K562 (cell line): ENCODE results near the gene ACAP2. TPM values are rescaled to one million over a fixed set of nuclear protein-coding genes. Genes with fewer than 3 reads are reported as not detected.

Source experiments
- ARID4B ChIP-seq: sonication (generic); formaldehyde crosslinking; IDR thresholded peaks from 2 replicates; pipeline ENCODE4 v1.8.0; 2022; ENCODE audit warnings: mild to moderate bottlenecking, missing genetic modification reagents
- CREM ChIP-seq: IDR thresholded peaks from 2 replicates; pipeline ENCODE4 v1.6.1; 2014; ENCODE audit warnings: antibody characterized with exemption, low read depth
- GATAD2B ChIP-seq: fragments of 450-650 bp; IDR thresholded peaks from 2 replicates; pipeline ENCODE4 v1.6.1; 2017; ENCODE audit warnings: mild to moderate bottlenecking, borderline replicate concordance
- HMBOX1 ChIP-seq: sonication (generic); IDR thresholded peaks from 2 replicates; pipeline ENCODE4 v1.6.1; 2016
- HMGXB4 ChIP-seq: sonication (generic); formaldehyde crosslinking; IDR thresholded peaks from 2 replicates; pipeline ENCODE4 v1.8.1; 2023; ENCODE audit warnings: mild to moderate bottlenecking, missing genetic modification reagents
- KDM5B ChIP-seq: fragments of 200-600 bp; sonication (generic); IDR thresholded peaks from 2 replicates; pipeline ENCODE4 v1.6.1; 2012; ENCODE audit warnings: low read depth, mild to moderate bottlenecking, moderate library complexity, low read length, control low read depth, inconsistent platforms; ENCODE audit not compliant: insufficient replicate concordance
- MAZ ChIP-seq, 2 experiments: fragments of 450-650 bp in 1 of 2; sonication (generic) in 1 of 2; formaldehyde crosslinking; IDR thresholded peaks in 1 of 2; conservative IDR thresholded peaks in 1 of 2; 2 replicates each; pipeline versions ENCODE4 v1.4.0 to v1.5.0; 2020; ENCODE audit warnings: mild to moderate bottlenecking in 1 of 2, missing genetic modification reagents in 1 of 2
- MEIS2 ChIP-seq: fragments of 450-650 bp; IDR thresholded peaks from 2 replicates; pipeline ENCODE4 v1.6.1; 2014; ENCODE audit warnings: mild to moderate bottlenecking; ENCODE audit not compliant: partially characterized antibody
- NFIX ChIP-seq: fragments of 250-450 bp; sonication (Bioruptor Pico); IDR thresholded peaks from 2 replicates; pipeline ENCODE4 v1.4.0; 2020; ENCODE audit warnings: low read depth, mild to moderate bottlenecking, moderate library complexity
- RCOR1 ChIP-seq, 2 experiments: IDR thresholded peaks; 2 replicates each; pipeline ENCODE4 v1.6.1; 2012; ENCODE audit warnings: low read depth in 2 of 2, low read length in 2 of 2, borderline replicate concordance in 1 of 2, improper control_type of control experiment in 1 of 2
- SMAD4 ChIP-seq: fragments of 250-450 bp; sonication (Bioruptor Pico); conservative IDR thresholded peaks from 2 replicates; pipeline ENCODE4 v1.8.0; 2021; ENCODE audit warnings: inconsistent platforms, mild to moderate bottlenecking, moderate library complexity
- SRSF1 ChIP-seq: fragments of 200-400 bp; formaldehyde crosslinking; IDR thresholded peaks from 2 replicates; pipeline ENCODE4 v1.6.1; 2017; ENCODE audit warnings: mild to moderate bottlenecking, low read depth, low read length, moderate library complexity
- UBTF ChIP-seq, 2 experiments: IDR thresholded peaks; 2 replicates each; pipeline ENCODE4 v1.6.1; 2012; ENCODE audit warnings: improper control_type of control experiment in 2 of 2, low read depth in 2 of 2, low read length in 2 of 2, borderline replicate concordance in 1 of 2
- ZFP30 ChIP-seq: fragments of 250-450 bp; sonication (Bioruptor Pico); IDR thresholded peaks from 2 replicates; pipeline ENCODE4 v1.8.0; 2022; ENCODE audit warnings: moderate library complexity, mild to moderate bottlenecking, inconsistent platforms, borderline replicate concordance
- ZNF134 ChIP-seq: fragments of 250-450 bp; sonication (Bioruptor Pico); conservative IDR thresholded peaks from 2 replicates; pipeline ENCODE4 v1.4.0; 2020
- ZNF239 ChIP-seq: fragments of 250-450 bp; sonication (Bioruptor Pico); IDR thresholded peaks from 2 replicates; pipeline ENCODE4 v1.4.0; 2020; ENCODE audit warnings: mild to moderate bottlenecking
- ZNF253 ChIP-seq: fragments of 250-450 bp; sonication (Bioruptor Pico); conservative IDR thresholded peaks from 2 replicates; pipeline ENCODE4 v1.6.1; 2021; ENCODE audit warnings: mild to moderate bottlenecking
- ZNF384 ChIP-seq: IDR thresholded peaks from 2 replicates; pipeline ENCODE4 v1.6.1; 2012; ENCODE audit warnings: low read depth, low read length, improper control_type of control experiment
- ZNF431 ChIP-seq: sonication (generic); formaldehyde crosslinking; IDR thresholded peaks from 2 replicates; pipeline ENCODE4 v1.8.0; 2022; ENCODE audit warnings: mild to moderate bottlenecking, missing genetic modification reagents
- polyA plus RNA-seq, 8 experiments: library from polyadenylated mRNA; depleted of rRNA in 4 of 8; stranded (reverse) in 5 of 8; unstranded in 3 of 8; fragments of >200 nt; fragmentation: Nextera tagmentation in 2 of 8; fragmentation: Illumina TruSeq in 1 of 8; extraction: Ambion mirVana in 2 of 8; extraction: Trizol in 1 of 8; gene quantifications; 2 replicates each; pipeline versions ENCODE4 v1.2.1 to v1.2.3, GENCODE V29; 2011 to 2014; ENCODE audit warnings: inconsistent platforms in 1 of 8, missing spikeins in 1 of 8
- total RNA-seq, 7 experiments: library from RNA; depleted of rRNA in 6 of 7; stranded (reverse); fragments of >200 nt in 6 of 7; fragmentation: Illumina TruSeq in 2 of 7; extraction: Trizol in 2 of 7; gene quantifications; 2 replicates each; pipeline versions ENCODE4 v1.2.1 to v1.2.3, GENCODE V29; 2011 to 2021; ENCODE audit warnings: low replicate concordance in 1 of 7

The ACAP2 gene
- total and polyA plus RNA-seq, 9 of the 15 experiments (the other 6 are each of a cell fraction or from before 2014, with no cell fraction given) = 10.6 to 52.7 (median 34.4) TPM

GRCh38 chr3:195352895-195353488 lies 89.8 kb downstream of the ACAP2 start (continued):
- TF ChIP-seq ZFP30 (no peak), KDM5B (no peak), ARID4B (CRISPR knock-in tag) (no peak), ZNF239 (CRISPR knock-in tag) (no peak), ZNF431 (CRISPR knock-in tag) (no peak), RCOR1 (IDR thresholded peaks at IDR 0.05; ENCODE audit: borderline replicate concordance in 1 of 2, low read depth in 2 of 2, low read length in 2 of 2) (peak in 1 of 2 experiments; percentile 93; a peak in 1 of 4 replicates), ZNF134 (CRISPR knock-in tag) (no peak), CREM (no peak), MEIS2 (no peak), HMBOX1 (no peak), SMAD4 (CRISPR knock-in tag) (peak; percentile 91; the same call in 1 of the 2 replicates), ZNF253 (no peak), ZNF384 (peak; percentile 80), SRSF1 (no peak), HMGXB4 (CRISPR knock-in tag) (no peak), NFIX (CRISPR knock-in tag) (no peak), GATAD2B (no peak), MAZ (CRISPR knock-in tag; conservative IDR thresholded peaks at IDR 0.05 in 1 of 2, IDR thresholded peaks at IDR 0.05 in 1 of 2) (no peak), UBTF (IDR thresholded peaks at IDR 0.05; ENCODE audit: borderline replicate concordance in 1 of 2, low read depth in 2 of 2, low read length in 2 of 2) (no peak)
